Testis (tissue), 3 donors: ENCODE measurements around the gene ACOX3. TPM values are rescaled to one million over a fixed set of nuclear protein-coding genes. Genes with fewer than 3 reads are reported as not detected.
A peak's percentile ranks its signal among the peaks of the same experiment; 100 is the strongest.

Experiments
- DNase-seq: peaks from one replicate; pipeline ENCODE4 v3.0.0-alpha.2; 2019
- H3K27ac ChIP-seq, 2 donors: fragments of 200-600 bp; sonication (generic); one replicate each; pipeline ENCODE4 v1.5.1; 2019
- H3K27me3 ChIP-seq: fragments of 200-600 bp; sonication (generic); one replicate; pipeline ENCODE4 v1.5.1; 2019
- H3K36me3 ChIP-seq: fragments of 200-600 bp; sonication (generic); one replicate; pipeline ENCODE4 v1.5.1; 2017; ENCODE audit warnings: low read depth; ENCODE audit errors: missing control alignments
- H3K4me1 ChIP-seq: fragments of 200-600 bp; sonication (generic); one replicate; pipeline ENCODE4 v1.5.1; 2019
- H3K4me3 ChIP-seq, 2 donors: fragments of 200-600 bp; sonication (generic); one replicate each; pipeline ENCODE4 v1.5.1; 2017 to 2019
- H3K9me3 ChIP-seq: fragments of 200-600 bp; sonication (generic); one replicate; pipeline ENCODE4 v1.5.1; 2017
- CTCF ChIP-seq, 3 experiments: fragments of 450-650 bp in 2 of 3; fragments of 200-600 bp in 1 of 3; sonication (generic) in 1 of 3; IDR thresholded peaks; one replicate each; pipeline ENCODE4 v1.5.1; 2016 to 2019; ENCODE audit warnings: antibody characterized with exemption in 3 of 3, mild to moderate bottlenecking in 2 of 3, moderate library complexity in 1 of 3
- POLR2A ChIP-seq: fragments of 450-650 bp; IDR thresholded peaks from one replicate; pipeline ENCODE4 v1.6.1; 2017; ENCODE audit warnings: antibody characterized with exemption, mild to moderate bottlenecking, moderate library complexity
- WGBS, 2 donors: methylation state at CpG; one replicate each; pipeline ENCODE4 v1.1.5; 2018; 5-methylcytosine and 5-hydroxymethylcytosine counted together
- intact Hi-C: fragments of 100-400 bp; cut with DNase I; formaldehyde crosslinking; loops from one replicate; pipeline ENCODE4 v1.15.1; 2023; ENCODE audit warnings: low total_unique reads
- polyA plus RNA-seq: library from polyadenylated mRNA; stranded (reverse); fragments of 350-450 nt; fragmentation: Illumina TruSeq; extraction: RNeasy Lipid Tissue Mini Kit (QIAGEN cat#74804); gene quantifications from one replicate; pipeline ENCODE4 v1.2.3, GENCODE V29; 2014; ENCODE audit warnings: low read depth, low replicate concordance; ENCODE audit not compliant: insufficient read depth
- total RNA-seq, 2 donors: library from RNA; depleted of rRNA; stranded (reverse); fragments of >200 nt; gene quantifications; one replicate each; pipeline ENCODE4 v1.2.3, GENCODE V29; 2016

Gene ACOX3
- total and polyA plus RNA-seq, 3 donors from 2014 or later, result 8.6 to 35.9 (median 29.8) TPM

- H3K9me3 ChIP-seq, result no peaks in the 10 kb centered on the region
- TF ChIP-seq POLR2A, result no peak
- no peak for TF ChIP-seq CTCF (IDR thresholded peaks at IDR 0.05)
- DNase-seq, result no peak
- H3K36me3 ChIP-seq, result no peaks in the 10 kb centered on the region
- peaks cover 7% of the 10 kb centered on the region for H3K4me1 ChIP-seq
- H3K4me3 ChIP-seq, result no peak overlapping the region
- no peak overlapping the region for H3K27ac ChIP-seq
- 87 to 90% methylated on average over 8 to 9 of the region's 9 CpGs for WGBS, 2 donors
- no peaks in the 10 kb centered on the region for H3K27me3 ChIP-seq
- intact Hi-C loops, result no loop called here
These were observed 117.5 kb downstream of the ACOX3 start for GRCh38 chr4:8322794-8323704.

- no peak for DNase-seq
These were observed 118.8 kb downstream of the ACOX3 start for GRCh38 chr4:8321771-8322170.

GRCh38 chr4:8321220-8321619, 119.3 kb downstream of the ACOX3 start:
- DNase-seq, result no peak
- H3K4me3 ChIP-seq, result no peak overlapping the region
- H3K27ac ChIP-seq, result no peak overlapping the region
- 86 to 93% methylated on average over 2 of the region's 2 CpGs for WGBS, 2 donors
- no peaks in the 10 kb centered on the region for H3K36me3 ChIP-seq
- TF ChIP-seq POLR2A (no peak), CTCF (IDR thresholded peaks at IDR 0.05) (no peak)
- no peaks in the 10 kb centered on the region for H3K27me3 ChIP-seq
- H3K4me1 ChIP-seq, result peaks cover 7% of the 10 kb centered on the region
- intact Hi-C loops, result no loop called here
- H3K9me3 ChIP-seq, result no peaks in the 10 kb centered on the region

More at GRCh38 chr4:8321771-8322170, 118.8 kb downstream of the ACOX3 start:
- intact Hi-C loops, result no loop called here
- Histone ChIP-seq H3K36me3 (no peaks in the 10 kb centered on the region), H3K4me1 (peaks cover 7% of the 10 kb centered on the region), H3K27me3 (no peaks in the 10 kb centered on the region), H3K4me3 (no peak overlapping the region), H3K27ac (no peak overlapping the region), H3K9me3 (no peaks in the 10 kb centered on the region)
- TF ChIP-seq CTCF (IDR thresholded peaks at IDR 0.05) (no peak), POLR2A (no peak)
- 78 to 99% methylated on average over 5 of the region's 5 CpGs for WGBS, 2 donors

GRCh38 chr4:8320386-8320750, 120.2 kb downstream of the ACOX3 start:
- no peaks in the 10 kb centered on the region for H3K9me3 ChIP-seq
- no peak overlapping the region for H3K4me3 ChIP-seq
- 80 to 93% methylated on average over 2 of the region's 2 CpGs for WGBS, 2 donors
- TF ChIP-seq POLR2A, result no peak
- TF ChIP-seq CTCF (IDR thresholded peaks at IDR 0.05), result no peak
- no peaks in the 10 kb centered on the region for H3K27me3 ChIP-seq
- H3K27ac ChIP-seq, result no peak overlapping the region
- intact Hi-C loops, result no loop called here
- peak; percentile 12 for DNase-seq
- H3K4me1 ChIP-seq, result peaks cover 11% of the 10 kb centered on the region
- H3K36me3 ChIP-seq, result no peaks in the 10 kb centered on the region
